SK-N-SH (cell line): ENCODE data around the gene ADCK1. TPM values are rescaled to one million over a fixed set of nuclear protein-coding genes. Genes with fewer than 3 reads are reported as not detected.
A peak's percentile ranks its signal among the peaks of the same experiment; 100 is the strongest.

Experiments
- CTCF ChIA-PET: fragments of 300-600, 350-600 bp; formaldehyde crosslinking; extraction: SDS; loops from one replicate; lab custom pipeline; 2021; lab: Yijun Ruan, JAX
- POLR2A ChIA-PET: fragments of 350-600 bp; sonication (Branson Sonifier 250); formaldehyde crosslinking; extraction: SDS; loops from one replicate; lab custom pipeline; 2020; ENCODE audit warnings: antibody characterized with exemption, inconsistent platforms; lab: Yijun Ruan, JAX
- DNase-seq: peaks from one replicate; pipeline ENCODE4 v3.0.0; 2012
- H2AFZ ChIP-seq: fragments of 200-600 bp; sonication (generic); 2 replicates; pipeline ENCODE4 v1.8.1; 2016; ENCODE audit warnings: antibody characterized with exemption, mild to moderate bottlenecking, low read depth
- H3F3A ChIP-seq: fragments of 200-600 bp; sonication (generic); replicated peaks from 2 replicates; pipeline ENCODE3; 2016; ENCODE audit warnings: antibody characterized with exemption, mild to moderate bottlenecking; ENCODE audit not compliant: insufficient read depth
- H3K27ac ChIP-seq, 2 experiments: fragments of 200-500 bp in 1 of 2; fragments of 200-600 bp in 1 of 2; sonication (Bioruptor generic) in 1 of 2; sonication (generic), shearing (Covaris generic) in 1 of 2; 2 replicates each; pipeline versions ENCODE4 v1.5.1 to v1.6.1; 2014 to 2016; ENCODE audit warnings: low read depth in 2 of 2, inconsistent platforms in 1 of 2, low read length in 1 of 2, mild to moderate bottlenecking in 1 of 2, mixed read lengths in 1 of 2
- H3K27me3 ChIP-seq: fragments of 200-600 bp; sonication (generic), shearing (Covaris generic); 2 replicates; pipeline ENCODE4 v1.6.1; 2016; ENCODE audit warnings: mixed run types; ENCODE audit not compliant: insufficient read depth
- H3K36me3 ChIP-seq, 2 experiments: fragments of 200-500 bp in 1 of 2; fragments of 200-600 bp in 1 of 2; sonication (Bioruptor generic) in 1 of 2; sonication (generic) in 1 of 2; replicated peaks in 1 of 2; 2 replicates each; pipeline versions ENCODE3 to v1.5.1; 2014 to 2016; ENCODE audit warnings: low read length in 1 of 2, mild to moderate bottlenecking in 1 of 2; ENCODE audit not compliant: insufficient read depth in 2 of 2, control insufficient read depth in 1 of 2
- H3K4me1 ChIP-seq, 2 experiments: fragments of 200-500 bp in 1 of 2; fragments of 200-600 bp in 1 of 2; sonication (Bioruptor generic) in 1 of 2; sonication (generic), shearing (Covaris generic) in 1 of 2; 2 replicates each; pipeline versions ENCODE4 v1.5.1 to v1.6.1; 2014 to 2016; ENCODE audit warnings: low read depth in 1 of 2, low read length in 1 of 2, mixed run types in 1 of 2; ENCODE audit not compliant: insufficient read depth in 2 of 2, control insufficient read depth in 1 of 2
- H3K4me2 ChIP-seq: fragments of 200-600 bp; sonication (generic), shearing (Covaris generic); 2 replicates; pipeline ENCODE4 v1.6.1; 2017; ENCODE audit warnings: mixed run types
- H3K4me3 ChIP-seq, 2 experiments: fragments of 200-500 bp in 1 of 2; fragments of 200-600 bp in 1 of 2; sonication (Bioruptor generic) in 1 of 2; sonication (generic), shearing (Covaris generic) in 1 of 2; 2 replicates each; pipeline versions ENCODE4 v1.5.1 to v1.8.1; 2014 to 2016; ENCODE audit warnings: low read depth in 2 of 2, inconsistent platforms in 1 of 2, low read length in 1 of 2, mild to moderate bottlenecking in 1 of 2, mixed read lengths in 1 of 2, moderate library complexity in 1 of 2
- H3K79me2 ChIP-seq: fragments of 200-600 bp; sonication (generic); 2 replicates; pipeline ENCODE4 v1.8.1; 2017; ENCODE audit warnings: mild to moderate bottlenecking; ENCODE audit not compliant: insufficient read depth
- H3K9ac ChIP-seq: fragments of 200-600 bp; sonication (generic); 2 replicates; pipeline ENCODE4 v1.6.1; 2017; ENCODE audit warnings: mixed run types
- H3K9me2 ChIP-seq: fragments of 200-600 bp; sonication (generic); 2 replicates; pipeline ENCODE4 v1.6.1; 2017; ENCODE audit warnings: mixed run types
- H3K9me3 ChIP-seq: fragments of 200-600 bp; sonication (generic); 2 replicates; pipeline ENCODE4 v1.6.1; 2017; ENCODE audit warnings: mixed run types, mild to moderate bottlenecking, moderate library complexity
- H4K20me1 ChIP-seq: fragments of 200-600 bp; sonication (generic); 2 replicates; pipeline ENCODE4 v1.6.1; 2017; ENCODE audit warnings: mild to moderate bottlenecking, mixed run types; ENCODE audit not compliant: insufficient read depth
- CHD2 ChIP-seq: fragments of 150-350 bp; IDR thresholded peaks from 2 replicates; pipeline ENCODE4 v1.6.1; 2018; ENCODE audit warnings: low read length; ENCODE audit not compliant: partially characterized antibody
- CTCF ChIP-seq: fragments of 200-600 bp; sonication (generic); IDR thresholded peaks from 2 replicates; pipeline ENCODE4 v1.6.1; 2017; ENCODE audit warnings: antibody characterized with exemption, mild to moderate bottlenecking, moderate library complexity
- EP300 ChIP-seq, 2 experiments: IDR thresholded peaks; 2 replicates each; pipeline versions ENCODE4 v1.4.0 to v1.6.1; 2012; ENCODE audit warnings: borderline replicate concordance in 1 of 2, low read depth in 1 of 2, low read length in 1 of 2
- FOSL2 ChIP-seq: IDR thresholded peaks from 2 replicates; pipeline ENCODE4 v1.4.0; 2012; ENCODE audit warnings: low read depth, mild to moderate bottlenecking, moderate library complexity, borderline replicate concordance
- FOXM1 ChIP-seq: IDR thresholded peaks from 2 replicates; pipeline ENCODE4 v1.4.0; 2012; ENCODE audit warnings: low read depth, mild to moderate bottlenecking
- IRF3 ChIP-seq: fragments of 150-350 bp; IDR thresholded peaks from 2 replicates; pipeline ENCODE4 v1.6.1; 2016; ENCODE audit warnings: mild to moderate bottlenecking, low read depth, low read length
- JUND ChIP-seq: IDR thresholded peaks from 2 replicates; pipeline ENCODE4 v1.4.0; 2012
- MAX ChIP-seq: IDR thresholded peaks from 2 replicates; pipeline ENCODE4 v1.4.0; 2012; ENCODE audit warnings: low read depth
- MEF2A ChIP-seq: IDR thresholded peaks from 2 replicates; pipeline ENCODE4 v1.4.0; 2012; ENCODE audit warnings: low read depth, borderline replicate concordance
- MXI1 ChIP-seq: IDR thresholded peaks from 2 replicates; pipeline ENCODE4 v1.6.1; 2012; ENCODE audit warnings: mild to moderate bottlenecking, low read depth, low read length, improper control_type of control experiment
- NFIC ChIP-seq: IDR thresholded peaks from 2 replicates; pipeline ENCODE4 v1.4.0; 2012; ENCODE audit warnings: borderline replicate concordance
- NRF1 ChIP-seq: IDR thresholded peaks from 2 replicates; pipeline ENCODE4 v1.6.1; 2012; ENCODE audit warnings: low read depth, mild to moderate bottlenecking, low read length
- PBX3 ChIP-seq: IDR thresholded peaks from 2 replicates; pipeline ENCODE4; 2012
- RAD21 ChIP-seq: IDR thresholded peaks from 2 replicates; pipeline ENCODE4 v1.6.1; 2012; ENCODE audit warnings: mild to moderate bottlenecking, low read length
- RCOR1 ChIP-seq: fragments of 150-350 bp; IDR thresholded peaks from 2 replicates; pipeline ENCODE4 v1.6.1; 2017; ENCODE audit warnings: antibody characterized with exemption, low read length
- REST ChIP-seq: IDR thresholded peaks from 2 replicates; pipeline ENCODE4 v1.6.1; 2012; ENCODE audit warnings: mild to moderate bottlenecking, low read depth, low read length, moderate library complexity
- SMC3 ChIP-seq: IDR thresholded peaks from 2 replicates; pipeline ENCODE4 v1.6.1; 2012; ENCODE audit warnings: low read depth, low read length, improper control_type of control experiment
- USF1 ChIP-seq: IDR thresholded peaks from 2 replicates; pipeline ENCODE4 v1.4.0; 2012; ENCODE audit warnings: low read depth, borderline replicate concordance
- USF2 ChIP-seq: fragments of 150-350 bp; IDR thresholded peaks from 2 replicates; pipeline ENCODE4 v1.6.1; 2017; ENCODE audit warnings: antibody characterized with exemption, low read length, low read depth, borderline replicate concordance
- WGBS: methylation state at CpG from one replicate; pipeline ENCODE4 v1.1.6; 2017; ENCODE audit warnings: low lambda C conversion rate; 5-methylcytosine and 5-hydroxymethylcytosine counted together
- polyA plus RNA-seq, 3 experiments: library from polyadenylated mRNA; depleted of rRNA; stranded (reverse); fragments of >200 nt; gene quantifications; 2 replicates each; pipeline ENCODE4 v1.2.3, GENCODE V29; 2012

Gene ADCK1
- 10.4 and 11.4 TPM in 2 replicates for polyA plus RNA-seq (2012; rRNA removed)
- polyA plus RNA-seq (2012; cell fraction: cytosol; rRNA removed) = 6.1 and 7.4 TPM in 2 replicates
- polyA plus RNA-seq (2012; cell fraction: nucleus; rRNA removed) = 22.4 and 24.9 TPM in 2 replicates

GRCh38 chr14:77799863-77800730 lies at the start of gene ADCK1:
ADCK1 (plus strand) TSS chr14:77800109; CDS start chr14:77818979, 18,870 bp downstream.
- CTCF ChIA-PET = interaction anchor here (1.0 to 1.5 kb wide), 3 partner anchors 17 to 61 kb away, joined by 3 to 4 read pairs (median 3); no protein-coding TSS in a partner anchor
- H3F3A ChIP-seq = peaks cover 6% of the 10 kb centered on the region
- H3K79me2 ChIP-seq = no peaks in the 10 kb centered on the region
- POLR2A ChIA-PET = interaction anchor here (0.9 to 1.6 kb wide), 4 partner anchors 9 to 124 kb away, joined by 3 to 8 read pairs (median 4); partner anchors contain the start of genes ALKBH1, SLIRP and SNW1
- peak within 1 kb of the TSS; percentile 98 for H2AFZ ChIP-seq
- peak within 1 kb of the TSS; percentile 66 to 85 for H3K27ac ChIP-seq
- no peaks in the 10 kb centered on the region for H3K9me2 ChIP-seq
- peak within 1 kb of the TSS; percentile 65 to 75 for H3K4me3 ChIP-seq
- no peaks in the 10 kb centered on the region for H3K36me3 ChIP-seq
- peak within 1 kb of the TSS; percentile 75 for H3K9ac ChIP-seq
- H4K20me1 ChIP-seq = no peaks in the 10 kb centered on the region
- H3K4me2 ChIP-seq = peak within 1 kb of the TSS; percentile 87
- DNase-seq = peak; percentile 90
- 0 out of 4 replicates have a peak, but pooled peaks cover 0 to 4% of the 10 kb centered on the region in 2 experiments for H3K4me1 ChIP-seq
- H3K9me3 ChIP-seq = no peaks in the 10 kb centered on the region
- under 1% methylated on average over 21 of the region's 66 CpGs for WGBS
- no peaks in the 10 kb centered on the region for H3K27me3 ChIP-seq
- TF ChIP-seq REST = no peak
- no peak for TF ChIP-seq FOSL2
- peak; percentile 97 for TF ChIP-seq MXI1
- TF ChIP-seq MEF2A = no peak
- TF ChIP-seq FOXM1 = 0 out of 2 replicates have a peak, but pooled peaks have one; percentile 20
- TF ChIP-seq RCOR1 = no peak
- no peak for TF ChIP-seq NRF1
- peak; percentile 64; the same call in 1 of the 2 replicates for TF ChIP-seq USF2
- peak; percentile 85; the same call in 1 of the 2 replicates for TF ChIP-seq MAX
- TF ChIP-seq NFIC = no peak
- TF ChIP-seq CHD2 = no peak
- peak; percentile 1; the same call in 1 of the 2 replicates for TF ChIP-seq RAD21
- TF ChIP-seq SMC3 = no peak
- TF ChIP-seq IRF3 = no peak
- TF ChIP-seq JUND = no peak
- peak; percentile 89 for TF ChIP-seq USF1
- peak in 1 of 2 experiments; percentile 42; a peak in 1 of 4 replicates for TF ChIP-seq EP300 (IDR thresholded peaks at IDR 0.05; ENCODE audit: borderline replicate concordance in 1 of 2, low read depth in 1 of 2, low read length in 1 of 2)
- peak; percentile 46 for TF ChIP-seq CTCF
- no peak for TF ChIP-seq PBX3
